ENCODE data around the gene IFT74. TPM values are rescaled to one million over a fixed set of nuclear protein-coding genes. Genes with fewer than 3 reads are reported as not detected.

The IFT74 gene
- total and polyA plus RNA-seq, 2 of the 13 experiments (the other 11 are each of a cell fraction or from before 2014, with no cell fraction given) = 4.2 to 12.3 TPM

DNA sequence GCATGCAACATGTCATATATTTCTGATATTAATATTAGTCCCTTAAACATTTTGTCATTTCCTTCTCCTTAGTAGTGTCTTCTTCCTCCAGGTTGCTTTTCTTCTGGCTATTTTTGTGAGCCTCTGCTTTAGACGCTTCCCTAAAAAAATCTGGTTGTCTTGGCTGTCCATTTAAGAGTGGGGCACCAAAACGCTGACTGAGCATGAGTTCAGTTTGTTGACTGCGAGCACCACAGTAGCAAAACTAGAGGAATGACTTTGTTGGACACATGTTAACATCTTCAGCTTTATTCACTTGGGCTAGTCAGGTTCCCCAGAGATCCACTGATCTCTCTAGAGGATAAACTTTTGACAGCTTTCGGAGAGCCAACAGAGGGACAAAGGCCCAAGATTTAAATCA, 133.5 kb downstream of the IFT74 start:
- 61% methylated on average over 4 of the region's 4 CpGs for WGBS (ENCODE audit: low lambda C conversion rate)
- ATAC-seq = no peak
- FAIRE-seq = no peak
- Histone ChIP-seq H3K27ac (ENCODE audit: extremely low read length, insufficient read depth, low read length) (no peak overlapping the region), H3K4me2 (ENCODE audit: low read depth, low read length) (no peak overlapping the region), H3K9me3 (ENCODE audit: low read length) (no peaks in the 10 kb centered on the region), H3K4me3 (replicated peaks in 1 of 3; ENCODE audit: insufficient read depth in 1 of 3, low read depth in 2 of 3, low read length in 3 of 3) (no peak overlapping the region), H3K4me1 (ENCODE audit: insufficient read depth, low read length) (no peaks in the 10 kb centered on the region), H3K27me3 (ENCODE audit: control insufficient read depth in 1 of 2, insufficient read depth in 2 of 2, low read length in 2 of 2) (no peaks in the 10 kb centered on the region), H2AFZ (ENCODE audit: low read length) (no peak overlapping the region), H3K79me2 (ENCODE audit: insufficient read depth, low read length) (no peaks in the 10 kb centered on the region), H3K36me3 (replicated peaks in 1 of 2; ENCODE audit: control insufficient read depth in 1 of 2, insufficient read depth in 2 of 2, low read length in 2 of 2) (no peaks in the 10 kb centered on the region), H4K20me1 (ENCODE audit: insufficient read depth, low read length) (no peaks in the 10 kb centered on the region), H3K9ac (ENCODE audit: insufficient read depth, low read depth, low read length) (no peak overlapping the region)
- CTCF ChIA-PET (ENCODE audit: low intra/inter-chr PET ratio, low total read pairs) = no interaction called here
- TF ChIP-seq ZSCAN21 (CRISPR knock-in tag; IDR thresholded peaks at IDR 0.05; ENCODE audit: borderline replicate concordance) = no peak
- TF ChIP-seq MAFK (conservative IDR thresholded peaks at IDR 0.05 in 1 of 2, IDR thresholded peaks at IDR 0.05 in 1 of 2; ENCODE audit: low read length in 2 of 2) = peak; percentile 24 to 53; a peak in 3 of 4 replicates
- in situ Hi-C loops (cut with HindIII; ENCODE audit: extremely low pct_ligation_motif_present, low pct_unique_long_range_greater_than_20kb) = no loop called here
- POLR2A ChIA-PET = no interaction called here
- no peak for DNase-seq (ENCODE audit: low spot score)
- no TSS peak for BruUV-seq (replicated peaks)
- intact Hi-C loops (cut with micrococcal nuclease; ENCODE audit: unreplicated experiment) = no loop called here

GRCh38 chr9:27090231-27090630, 134.0 kb downstream of the IFT74 start:
- Histone ChIP-seq H3K79me2 (ENCODE audit: insufficient read depth, low read length) (no peaks in the 10 kb centered on the region), H3K4me2 (ENCODE audit: low read depth, low read length) (no peak overlapping the region), H4K20me1 (ENCODE audit: insufficient read depth, low read length) (no peaks in the 10 kb centered on the region), H3K36me3 (replicated peaks in 1 of 2; ENCODE audit: control insufficient read depth in 1 of 2, insufficient read depth in 2 of 2, low read length in 2 of 2) (no peaks in the 10 kb centered on the region), H3K4me3 (replicated peaks in 1 of 3; ENCODE audit: insufficient read depth in 1 of 3, low read depth in 2 of 3, low read length in 3 of 3) (no peak overlapping the region), H3K4me1 (ENCODE audit: insufficient read depth, low read length) (no peaks in the 10 kb centered on the region), H2AFZ (ENCODE audit: low read length) (no peak overlapping the region), H3K9me3 (ENCODE audit: low read length) (no peaks in the 10 kb centered on the region), H3K9ac (ENCODE audit: insufficient read depth, low read depth, low read length) (no peak overlapping the region), H3K27ac (ENCODE audit: extremely low read length, insufficient read depth, low read length) (no peak overlapping the region), H3K27me3 (ENCODE audit: control insufficient read depth in 1 of 2, insufficient read depth in 2 of 2, low read length in 2 of 2) (no peaks in the 10 kb centered on the region)
- intact Hi-C loops (cut with micrococcal nuclease; ENCODE audit: unreplicated experiment) (no loop called here), in situ Hi-C loops (cut with HindIII; ENCODE audit: extremely low pct_ligation_motif_present, low pct_unique_long_range_greater_than_20kb) (no loop called here)
- FAIRE-seq (no peak), ATAC-seq (no peak), DNase-seq (ENCODE audit: low spot score) (no peak)
- TF ChIP-seq IKZF5 (CRISPR knock-in tag; IDR thresholded peaks at IDR 0.05) = no peak
- no TSS peak for BruUV-seq (replicated peaks)
- POLR2A ChIA-PET = no interaction called here
- CTCF ChIA-PET (ENCODE audit: low intra/inter-chr PET ratio, low total read pairs) = no interaction called here

Data from HepG2 (cell line).